HG03439 (cell line): ENCODE results near the gene TFF3.

Source experiments
- ATAC-seq: cut with Tn5 transposase; IDR thresholded peaks from one replicate; pipeline ENCODE4 v1.9.1; 2021; ENCODE audit warnings: mild to moderate bottlenecking, moderate library complexity; ENCODE audit not compliant: unreplicated experiment

The TFF3 gene

DNA sequence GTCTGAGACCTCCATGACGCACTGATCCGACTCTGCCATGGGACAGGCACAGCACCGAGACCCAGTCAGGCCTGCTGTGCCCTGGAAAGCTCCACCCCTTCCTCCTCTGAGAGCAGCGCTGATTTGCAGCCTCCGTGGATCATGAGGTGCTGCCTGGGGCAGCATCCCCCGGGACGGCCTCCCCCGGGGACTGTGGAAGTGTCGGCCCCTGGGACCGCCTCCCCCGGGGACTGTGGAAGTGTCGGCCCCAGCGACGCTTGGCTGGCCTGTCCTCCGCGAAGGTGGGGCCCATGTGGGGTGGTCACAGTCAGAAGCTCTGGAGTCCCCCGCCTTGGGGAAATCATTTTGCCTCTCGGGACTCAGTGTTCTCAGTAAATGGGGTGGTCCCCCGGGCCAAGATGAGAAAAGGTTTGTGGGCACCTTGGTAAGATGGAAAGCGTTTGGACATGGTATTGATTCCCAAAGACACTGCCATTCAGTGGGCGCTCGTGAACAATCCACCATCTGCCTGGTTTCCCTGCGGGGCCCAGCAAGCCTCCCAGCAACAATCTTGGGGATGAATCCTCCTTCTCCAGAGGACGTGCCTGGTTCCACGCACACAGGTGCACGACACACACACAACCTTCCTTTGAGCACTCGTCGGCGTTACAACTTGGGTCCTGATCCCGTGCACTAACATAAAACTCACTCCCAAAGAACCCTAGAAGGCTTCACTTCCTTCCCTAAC lies 32.6 kb upstream of the TFF3 start:
- no peak for ATAC-seq

DNA sequence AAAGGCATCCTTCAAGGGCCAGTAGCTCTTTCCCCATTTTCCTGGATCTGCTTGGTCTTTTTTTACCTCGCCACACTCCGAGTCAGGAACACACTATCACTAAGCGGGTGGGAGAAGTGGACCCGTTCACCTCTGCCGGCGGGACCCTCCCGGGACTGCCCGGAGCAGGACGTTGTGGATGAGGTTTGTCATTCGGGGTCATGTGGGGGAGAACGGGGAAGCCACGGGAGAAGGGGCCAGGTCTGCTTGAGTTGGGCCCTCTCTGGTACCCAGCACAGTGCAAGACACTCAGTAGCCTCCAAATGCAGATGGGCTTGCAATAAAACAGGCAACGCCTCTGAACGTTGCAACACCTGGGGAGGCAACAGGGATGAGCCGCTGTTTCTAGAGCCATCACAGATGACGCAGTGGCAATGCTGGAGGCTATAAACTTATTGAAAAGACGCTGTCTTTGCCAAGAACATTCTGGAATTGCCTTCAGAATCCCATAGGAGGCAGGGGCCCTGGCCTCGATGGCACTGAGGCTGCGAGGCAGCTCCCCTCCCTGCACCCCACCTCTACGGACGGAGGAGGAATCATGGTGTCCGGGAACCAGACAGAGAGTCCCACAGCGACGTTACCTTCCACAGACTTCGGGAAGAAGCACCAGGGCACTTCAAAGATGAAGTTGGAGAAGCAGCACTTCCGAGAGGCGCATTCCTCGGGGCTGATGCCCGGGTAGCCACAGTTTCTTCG lies 31.8 kb upstream of the TFF3 start:
- no peak for ATAC-seq

DNA sequence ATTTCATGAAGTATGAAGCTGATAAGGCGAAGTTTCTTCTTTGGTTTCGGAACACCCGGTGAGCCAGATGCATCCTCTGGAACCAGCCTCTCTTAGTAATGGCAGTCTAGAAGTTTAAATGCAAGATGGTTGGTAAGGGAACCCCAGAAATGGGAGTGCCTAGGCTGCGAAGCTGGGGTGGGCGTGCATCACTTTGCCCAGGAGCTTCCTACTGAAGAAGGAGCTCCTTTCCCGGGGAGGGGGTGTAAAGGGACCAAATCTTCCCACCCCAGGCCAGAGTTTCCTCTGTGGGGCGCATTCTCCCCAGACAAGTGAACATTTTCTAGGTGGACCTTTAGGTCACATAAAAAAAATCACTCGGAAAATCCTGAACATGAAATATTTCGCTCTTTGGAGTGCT lies 31.2 kb upstream of the TFF3 start:
- ATAC-seq, result no peak

DNA sequence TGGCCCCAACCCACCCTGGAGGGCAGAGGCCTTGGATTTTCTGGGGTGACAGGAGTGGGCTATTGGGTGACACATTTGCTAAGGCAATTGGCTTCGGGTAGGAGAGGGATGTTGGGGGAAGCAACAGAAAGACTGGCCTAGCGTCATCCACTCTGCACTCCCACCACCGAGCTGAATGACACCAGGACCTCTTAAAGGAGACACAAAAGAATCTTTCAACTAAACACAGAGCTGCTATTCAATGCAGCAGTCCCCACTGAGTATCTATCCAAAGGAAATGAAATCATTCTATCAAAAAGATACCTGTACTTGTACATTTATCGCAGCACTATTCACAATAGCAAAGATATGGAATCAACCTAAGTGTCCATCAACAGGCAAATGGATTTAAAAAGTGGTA lies 29.4 kb upstream of the TFF3 start:
- no peak for ATAC-seq

DNA sequence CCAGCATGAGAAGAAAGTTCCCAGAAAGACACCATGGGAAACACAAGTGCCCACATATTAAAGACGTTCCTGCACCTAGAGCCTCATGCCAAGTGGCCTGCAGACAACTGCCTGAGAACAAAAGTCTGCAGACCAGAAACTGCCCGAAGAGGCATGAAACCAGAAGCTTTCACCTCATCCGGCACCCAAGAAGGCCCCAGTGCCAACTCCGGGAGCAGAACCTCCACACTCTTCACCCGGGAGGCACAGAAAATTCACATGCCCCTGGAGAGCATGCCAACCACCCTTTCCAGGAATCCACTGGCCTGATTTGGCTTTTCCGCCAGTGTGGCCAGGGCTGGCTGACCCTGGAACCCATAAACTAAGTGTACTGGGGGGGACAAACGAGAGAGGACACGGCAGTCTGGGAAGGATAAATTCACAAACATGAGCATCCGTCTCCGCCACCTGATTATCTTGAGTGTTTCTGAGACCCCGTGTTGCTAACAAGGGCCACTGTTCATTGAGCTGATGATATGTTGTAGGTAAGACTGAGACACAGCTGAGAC lies 28.8 kb upstream of the TFF3 start:
- ATAC-seq, result no peak

DNA sequence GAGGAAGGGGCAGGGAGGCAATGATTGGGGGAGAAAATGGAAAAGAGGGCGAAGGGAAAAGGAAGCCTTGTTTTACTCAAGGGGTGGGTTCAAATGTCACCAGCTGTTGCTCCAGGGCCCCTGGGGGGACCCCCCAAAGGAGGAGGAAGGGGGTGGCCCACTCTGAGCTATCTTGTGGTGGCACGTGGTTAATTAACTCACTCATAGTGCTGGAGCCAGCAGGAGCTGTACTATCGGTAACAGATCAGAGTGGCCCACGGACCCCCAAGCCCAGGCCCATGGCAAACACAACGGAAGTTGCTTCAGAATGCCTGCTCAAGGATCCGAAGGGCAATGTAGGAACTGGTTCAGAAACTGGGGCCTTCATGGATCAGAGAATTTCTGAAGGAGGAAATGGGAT lies 28.3 kb upstream of the TFF3 start:
- no peak for ATAC-seq

DNA sequence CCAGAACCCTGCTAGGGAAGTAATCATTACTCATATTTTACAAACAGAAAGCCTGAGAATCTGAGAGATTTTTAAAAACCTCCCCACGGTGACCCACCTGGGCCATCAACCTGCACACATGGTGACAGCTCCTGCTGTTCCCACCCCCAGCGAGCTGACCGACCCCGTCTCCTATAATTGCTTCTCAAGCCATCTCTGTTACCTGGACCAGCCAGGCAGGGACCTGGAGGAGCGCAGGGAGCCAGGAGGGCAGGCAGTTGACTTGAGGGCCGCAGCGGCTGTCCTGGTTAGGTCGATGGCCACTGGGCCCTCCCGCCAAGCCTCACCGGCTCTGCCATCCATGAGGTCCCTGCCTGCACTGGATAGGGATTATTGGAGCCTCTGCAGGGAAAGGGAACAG lies 27.9 kb upstream of the TFF3 start:
- ATAC-seq, result no peak

DNA sequence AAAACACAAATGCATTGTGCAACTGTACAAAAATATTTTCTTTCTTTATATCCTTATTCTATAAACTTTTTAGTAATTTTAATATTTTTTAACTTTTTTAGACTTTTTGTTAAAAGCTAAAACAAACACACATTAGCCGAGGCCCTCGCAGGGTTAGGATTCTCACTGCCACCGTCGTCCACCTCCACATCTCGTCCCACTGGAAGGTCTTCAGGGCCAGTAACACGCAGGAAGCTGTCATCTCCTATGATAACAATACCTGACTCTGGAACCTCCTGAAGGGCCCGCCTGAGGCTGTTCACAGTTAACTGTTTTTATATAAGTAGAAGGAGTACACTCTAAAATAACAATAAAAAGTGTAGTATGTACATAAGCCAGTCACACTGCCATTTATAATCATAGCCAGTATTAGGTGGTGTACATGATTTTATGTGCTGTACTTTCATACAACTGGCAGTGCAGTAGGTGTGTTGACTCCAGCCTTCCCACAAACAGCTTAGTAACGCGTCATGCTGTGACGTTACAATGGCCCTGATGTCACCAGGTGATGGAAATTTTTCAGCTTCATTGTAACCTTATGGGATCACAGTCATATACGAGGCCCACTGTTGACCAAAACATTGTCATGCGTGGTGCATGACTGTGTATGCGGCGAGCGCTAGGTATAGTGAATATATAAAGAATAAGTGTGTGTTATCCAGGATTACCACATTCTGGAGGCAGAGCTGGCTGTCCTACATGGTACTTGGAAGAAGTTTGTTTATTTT lies 26.8 kb upstream of the TFF3 start:
- ATAC-seq, result no peak

DNA sequence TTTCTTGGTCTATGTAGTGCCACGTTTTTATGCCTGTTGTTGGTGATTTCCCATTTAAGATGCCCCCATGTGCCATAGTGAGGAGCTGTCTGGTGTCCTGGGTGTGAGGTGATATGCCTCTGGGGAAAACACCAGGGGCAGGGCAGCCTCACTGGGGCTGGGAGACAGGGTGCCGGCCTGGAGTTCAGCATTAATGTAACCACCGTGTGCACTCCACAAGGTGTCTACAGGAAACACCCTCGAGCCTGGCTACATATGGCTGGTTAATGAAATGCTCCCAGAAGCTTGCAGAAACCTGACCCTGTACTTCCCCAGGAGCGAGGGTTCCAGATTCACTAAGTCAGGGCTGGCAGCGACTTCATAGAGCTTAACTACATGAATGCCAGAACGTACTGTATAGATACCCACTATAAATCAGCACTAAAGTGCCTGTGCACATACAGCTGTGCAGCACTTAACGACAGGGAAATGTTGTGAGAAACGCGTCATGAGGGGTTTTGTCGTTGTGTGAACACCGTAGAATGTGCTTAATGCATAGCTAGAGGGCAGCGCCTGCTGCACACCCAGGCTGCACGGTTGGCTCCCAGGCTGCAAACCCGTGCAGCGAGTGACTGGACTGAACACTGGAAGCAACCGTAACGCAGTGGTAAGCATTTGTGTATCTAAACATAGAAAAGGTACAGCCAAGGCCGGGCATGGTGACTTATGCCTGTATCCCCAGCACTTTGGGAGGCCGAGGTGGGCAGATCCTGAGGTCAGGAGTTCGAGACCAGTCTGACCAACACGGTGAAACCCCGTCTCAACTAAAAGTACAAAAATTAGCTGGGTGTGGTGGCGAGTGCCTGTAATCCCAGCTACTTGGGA lies 25.2 kb upstream of the TFF3 start:
- no peak for ATAC-seq

DNA sequence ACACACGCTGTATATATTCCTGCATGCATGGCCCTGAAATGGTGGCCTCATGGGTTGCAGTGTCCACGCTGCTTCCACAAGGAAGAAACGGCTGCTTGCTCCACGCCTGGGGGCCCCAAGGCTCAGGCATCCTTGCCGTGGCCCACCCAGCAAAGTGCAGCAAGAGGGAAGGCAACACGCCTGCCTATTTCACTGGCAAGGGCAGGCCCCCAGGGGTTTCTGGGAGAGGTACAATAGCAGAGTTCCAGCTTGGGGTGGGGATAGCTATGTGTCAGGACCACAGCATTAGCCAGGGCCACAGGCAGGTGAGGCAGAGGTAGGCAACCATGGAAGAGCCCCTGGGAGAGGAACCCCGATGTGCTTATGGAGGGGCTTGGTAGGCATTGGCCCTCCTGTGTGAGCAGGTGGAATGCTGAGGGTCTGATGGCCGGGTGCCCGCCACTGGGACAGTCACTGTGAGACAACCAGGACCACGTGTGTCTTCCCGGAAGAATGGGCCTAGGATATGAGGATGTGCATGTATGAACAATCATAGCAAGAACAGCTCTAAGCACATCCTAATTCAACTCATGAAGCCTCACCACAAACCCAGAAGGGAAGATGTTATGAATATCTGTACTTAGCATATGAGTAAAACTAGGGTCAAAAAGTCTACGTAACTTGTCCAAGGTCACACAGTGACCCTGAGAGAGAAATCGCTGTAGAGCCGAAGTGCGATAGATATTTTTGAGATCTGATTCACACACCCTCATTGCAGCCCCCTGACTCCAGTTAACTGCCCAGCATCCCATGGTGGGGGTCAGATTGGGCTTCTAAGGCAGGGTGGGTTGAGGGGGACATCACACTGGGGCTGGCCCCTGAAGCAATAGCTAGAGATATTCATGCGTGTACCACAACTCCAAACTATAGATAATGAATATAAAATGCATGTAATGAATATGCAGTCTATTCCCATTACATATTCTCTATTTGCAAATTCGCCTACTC lies 23.8 kb upstream of the TFF3 start:
- no peak for ATAC-seq

DNA sequence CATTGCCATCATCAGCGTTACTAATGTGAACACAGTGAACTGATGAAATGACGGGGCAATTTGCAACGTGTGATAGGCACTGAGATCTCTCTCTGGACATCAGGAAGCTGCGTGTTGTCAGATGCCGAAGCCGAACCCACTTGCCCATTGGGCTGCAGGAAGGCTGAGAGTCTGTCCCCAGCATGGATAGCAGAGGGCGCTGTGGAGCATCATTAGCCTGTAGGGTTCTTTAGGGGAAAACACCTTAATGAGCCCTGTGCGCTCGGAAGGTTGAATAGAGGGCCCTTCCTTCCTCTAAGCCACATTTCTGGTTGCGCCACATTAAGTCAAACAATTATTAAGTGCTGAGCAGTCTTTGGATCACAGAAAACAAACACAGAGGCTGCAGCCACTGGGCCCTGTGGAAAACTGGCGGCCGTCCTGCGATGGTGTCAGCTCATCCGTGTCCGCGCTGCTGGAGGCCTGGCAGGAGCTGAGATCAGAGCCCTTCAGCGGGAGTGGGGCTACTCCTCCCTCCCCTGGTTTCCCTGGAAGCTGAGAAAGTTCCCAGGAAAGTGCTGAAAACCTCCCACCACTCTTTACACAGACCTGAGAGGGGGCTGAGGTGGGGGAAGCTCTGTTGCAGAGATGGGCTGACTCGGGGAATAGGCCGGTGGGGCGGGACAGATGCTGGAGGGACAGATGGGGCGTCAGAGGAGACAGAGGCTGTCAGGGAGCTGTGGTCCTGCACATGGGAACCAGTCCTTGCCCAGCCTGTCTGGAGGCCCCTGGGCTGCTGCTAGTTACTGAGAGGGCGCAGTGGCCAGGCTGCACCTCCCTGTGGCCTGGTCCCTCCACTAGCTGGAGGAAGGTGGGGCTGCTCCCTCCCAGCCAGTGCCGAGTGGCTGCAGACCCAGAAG lies 22.9 kb upstream of the TFF3 start:
- no peak for ATAC-seq

DNA sequence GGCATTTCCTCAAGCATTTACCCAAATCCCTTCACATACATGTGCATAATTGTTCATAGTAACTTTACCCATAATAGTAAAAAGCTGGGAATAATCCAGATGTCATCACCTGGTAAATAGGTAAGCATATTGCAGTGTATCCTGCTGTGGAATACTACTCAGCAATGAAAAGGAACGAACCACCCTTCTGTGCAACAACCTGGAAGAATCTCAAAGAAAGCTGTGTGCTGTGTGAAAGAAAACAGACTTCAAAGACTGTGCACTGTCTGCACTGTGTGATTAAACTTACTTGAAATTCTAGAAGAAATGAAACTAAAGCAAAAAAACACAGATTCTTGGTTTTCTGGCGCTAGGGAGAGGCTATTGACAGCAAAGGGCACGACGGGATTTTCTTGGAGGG lies 22.1 kb upstream of the TFF3 start:
- no peak for ATAC-seq

DNA sequence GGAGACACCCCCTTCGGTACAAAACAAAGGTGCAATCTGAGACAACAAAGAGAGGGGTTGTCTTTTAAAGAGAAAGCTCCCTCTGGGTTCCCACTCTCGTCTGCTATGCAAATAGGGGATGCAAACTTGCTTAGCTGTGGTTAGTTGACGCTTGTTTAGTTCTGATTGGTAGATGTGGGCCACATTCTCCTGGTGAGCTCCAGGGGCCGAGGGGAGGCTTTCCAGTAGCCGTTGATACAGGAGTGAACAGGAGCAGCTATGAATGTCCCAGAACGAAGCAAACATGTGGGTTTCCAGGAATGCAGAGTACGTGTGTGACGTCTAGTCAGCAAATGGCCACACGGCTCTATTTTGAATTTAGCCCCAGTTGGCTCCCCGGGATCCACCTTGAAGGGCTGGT lies 20.8 kb upstream of the TFF3 start:
- ATAC-seq, result no peak

DNA sequence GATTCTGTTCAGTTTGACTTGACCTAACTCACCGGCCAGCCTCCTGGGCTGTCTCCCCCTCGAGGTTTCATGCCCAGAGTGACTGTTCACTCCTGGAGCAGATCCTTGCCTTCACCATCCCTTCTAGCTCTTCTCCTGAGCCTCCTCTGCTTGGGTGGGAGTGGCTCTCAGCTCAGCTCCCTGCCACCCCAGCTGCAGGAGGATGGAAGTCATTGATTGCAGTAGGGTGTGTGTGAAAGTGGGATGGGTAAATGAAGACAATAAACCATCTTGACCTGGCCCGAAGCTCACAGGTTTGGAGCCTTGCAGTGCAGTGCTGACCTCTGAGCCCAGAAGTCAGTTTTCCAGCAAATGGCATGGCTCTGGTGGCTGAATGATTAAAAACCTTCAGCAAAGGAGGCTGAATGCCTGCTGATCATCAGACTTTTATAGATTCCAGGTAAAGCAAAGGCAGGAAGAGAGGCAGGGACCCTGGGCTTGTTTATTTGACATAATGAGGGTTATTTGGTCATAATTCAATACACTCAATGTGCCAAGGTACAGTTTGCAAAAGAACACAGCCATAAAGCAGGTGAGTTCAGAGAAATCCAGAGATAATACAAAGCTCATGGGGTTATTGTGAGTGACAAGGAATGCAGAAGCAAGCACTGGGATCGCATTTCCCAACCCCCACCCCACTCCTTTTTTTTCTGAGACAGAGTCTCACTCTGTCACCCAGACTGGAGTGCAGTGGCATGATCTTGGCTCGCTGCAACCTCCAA lies 17.5 kb upstream of the TFF3 start:
- ATAC-seq, result no peak

DNA sequence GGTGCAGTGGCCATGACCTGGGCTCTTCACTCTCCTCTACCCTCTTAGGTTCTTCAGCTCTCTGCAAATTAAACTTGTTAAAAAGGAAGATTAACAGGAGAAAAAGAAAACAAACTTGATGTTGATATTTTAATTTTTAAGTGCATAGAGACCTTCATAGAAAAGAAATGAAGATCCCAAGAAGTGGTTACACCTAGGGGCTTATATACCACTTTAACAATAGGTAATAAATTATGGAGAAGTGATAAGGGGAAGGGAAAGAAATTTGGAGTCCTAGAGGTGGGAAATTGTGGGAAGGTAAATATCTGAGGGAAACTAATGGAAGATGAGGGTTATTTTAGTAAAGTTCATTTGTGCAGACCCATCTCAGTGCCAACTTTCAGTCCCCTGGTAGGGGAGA lies 16.5 kb upstream of the TFF3 start:
- ATAC-seq, result no peak

DNA sequence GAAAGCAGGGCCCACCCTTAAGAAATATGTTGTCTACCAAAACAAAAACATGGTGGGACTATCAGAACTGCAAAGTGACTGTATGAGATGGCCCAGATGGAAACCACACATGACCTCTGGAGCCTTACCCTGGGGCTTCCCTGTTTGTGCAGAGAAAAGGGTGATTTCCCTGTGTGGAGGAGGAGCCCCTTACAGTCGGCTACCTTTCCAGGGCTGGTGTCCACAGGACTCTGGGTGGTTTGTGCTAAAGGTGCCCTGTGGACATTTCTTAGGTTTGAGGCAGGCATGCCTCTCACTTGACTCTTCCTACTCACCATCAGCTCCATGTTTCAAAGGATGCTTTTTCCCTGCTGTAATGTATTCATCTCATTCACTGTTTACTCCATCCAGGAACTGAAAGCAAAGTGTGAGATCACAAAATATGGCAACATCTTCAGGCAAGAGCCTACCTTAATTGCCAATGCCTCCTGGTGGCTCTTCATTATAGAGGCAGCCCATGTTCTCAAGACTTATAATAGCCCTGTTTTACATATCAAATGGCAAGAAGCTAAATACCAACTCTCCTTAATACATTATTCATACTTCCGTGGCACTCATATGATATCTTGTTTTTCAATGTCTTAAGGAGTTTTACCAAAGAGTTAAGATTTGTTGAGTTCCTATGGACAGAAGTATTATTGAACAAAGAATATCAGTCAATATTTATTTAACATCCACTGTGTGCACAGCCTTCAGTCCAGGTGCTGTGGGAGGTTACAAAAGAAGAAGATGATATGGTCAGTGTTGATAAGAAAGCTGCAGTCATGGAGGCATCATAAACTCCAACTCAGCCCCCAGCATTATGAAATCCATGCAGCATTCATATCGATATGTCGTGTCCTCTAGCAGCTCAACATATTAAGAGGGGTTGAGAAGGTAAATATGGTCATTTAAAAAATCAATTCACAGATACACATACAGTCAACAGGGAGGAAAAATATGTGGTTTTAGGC lies 15.5 kb upstream of the TFF3 start:
- ATAC-seq, result no peak

DNA sequence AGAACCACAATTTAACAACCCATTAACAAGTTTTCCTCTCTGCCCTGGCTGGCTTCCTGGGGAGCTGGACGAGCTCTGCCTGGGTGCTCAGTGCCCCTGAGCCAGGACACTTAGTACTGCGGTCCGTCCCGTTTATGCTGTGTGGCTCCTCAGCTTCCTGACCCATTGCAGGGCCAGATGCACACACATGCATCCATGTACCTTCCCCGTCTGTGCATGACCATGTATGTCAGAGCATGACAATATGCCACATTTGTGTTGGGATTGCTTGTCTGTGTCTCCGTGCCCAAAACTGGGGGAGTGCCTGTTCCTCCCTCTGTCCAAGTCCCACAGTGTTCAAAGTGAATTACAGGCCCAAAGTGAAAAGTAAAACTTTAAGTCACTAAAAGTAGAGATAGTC lies 9.7 kb upstream of the TFF3 start:
- no peak for ATAC-seq
